Stimulated activated CD8-positive, alpha-beta memory T cell treated with anti-CD3 and anti-CD28 coated beads, Interleukin-4, amount 100 ng/mL, for 4 hours (primary cell): Measurements from ENCODE around the gene OR6S1.
"Not testable (repeated sequence)": the region's sequence is repeated elsewhere in the genome, so short reads cannot be mapped to it uniquely, and the experiment has no call there.

Experiments
- DNase-seq, 2 donors: peaks; one replicate each; pipeline ENCODE4 v3.0.0-alpha.2; 2020; ENCODE audit warnings: low read depth in 2 of 2, low spot score in 1 of 2

OR6S1 gene

GRCh38 chr14:20611277-20611676, 30.2 kb downstream of the OR6S1 start:
- DNase-seq = no peak

GRCh38 chr14:20610002-20610765, 31.3 kb downstream of the OR6S1 start:
- peak; percentile 52 to 58 for DNase-seq

GRCh38 chr14:20609215-20610001, 32.1 kb downstream of the OR6S1 start:
- DNase-seq = peak in 1 of 2 donors; percentile 21

- DNase-seq = no peak
Observed at GRCh38 chr14:20608383-20609110, 32.9 kb downstream of the OR6S1 start.

- DNase-seq = no peak
Observed at GRCh38 chr14:20607617-20608016, 33.9 kb downstream of the OR6S1 start.

GRCh38 chr14:20606902-20607242, 34.6 kb downstream of the OR6S1 start:
- DNase-seq = no peak

- DNase-seq = no peak
Observed at GRCh38 chr14:20606190-20606901, 35.1 kb downstream of the OR6S1 start.

GRCh38 chr14:20603813-20604690, 37.4 kb downstream of the OR6S1 start:
- DNase-seq = no peak

- no peak for DNase-seq
Observed at GRCh38 chr14:20602583-20602982, 38.9 kb downstream of the OR6S1 start.

GRCh38 chr14:20601522-20601921, 40.0 kb downstream of the OR6S1 start:
- no peak for DNase-seq

- no peak for DNase-seq
Observed at GRCh38 chr14:20597108-20597507, 44.4 kb downstream of the OR6S1 start.

- not testable (repeated sequence) for DNase-seq
Observed at GRCh38 chr14:20595726-20596125, 45.8 kb downstream of the OR6S1 start.

GRCh38 chr14:20592574-20592973, 48.9 kb downstream of the OR6S1 start:
- DNase-seq = no peak

- DNase-seq = no peak
Observed at GRCh38 chr14:20591235-20591634, 50.3 kb downstream of the OR6S1 start, which contains the start of gene RNASE12. TSS of gene RNASE12 (minus strand) at chr14:20591376. CDS start at chr14:20590723, 653 bp downstream.
